Neural cell (in vitro differentiated cells): ENCODE results near the gene TM9SF3. TPM values are rescaled to one million over a fixed set of nuclear protein-coding genes. Genes with fewer than 3 reads are reported as not detected.

Experiments
- H2AFZ ChIP-seq: fragments of 200-600, 300-800 bp; sonication (generic), shearing (Covaris generic); 2 replicates; pipeline ENCODE4 v1.6.0; 2014; ENCODE audit warnings: low read depth, mild to moderate bottlenecking, antibody characterized with exemption, low read length, moderate library complexity
- H3F3A ChIP-seq: fragments of 200-600 bp; shearing (Covaris generic); 2 replicates; pipeline ENCODE4 v1.6.1; 2016; ENCODE audit warnings: mild to moderate bottlenecking, moderate library complexity, mixed read lengths, antibody characterized with exemption, low read length; ENCODE audit not compliant: insufficient read depth, poor library complexity, severe bottlenecking
- H3K27ac ChIP-seq: fragments of 200-600, 300-800 bp; sonication (generic), shearing (Covaris generic); 2 replicates; pipeline ENCODE4 v1.5.1; 2014; ENCODE audit warnings: mild to moderate bottlenecking, low read length, moderate library complexity
- H3K27me3 ChIP-seq: fragments of 300-800, 200-600 bp; sonication (generic), shearing (Covaris generic); 2 replicates; pipeline ENCODE4 v1.6.0; 2014; ENCODE audit warnings: mild to moderate bottlenecking, low read depth, low read length, moderate library complexity; ENCODE audit not compliant: insufficient read depth
- H3K36me3 ChIP-seq: fragments of 300-800, 200-600 bp; sonication (generic), shearing (Covaris generic); 2 replicates; pipeline ENCODE4 v1.5.1; 2014; ENCODE audit warnings: mild to moderate bottlenecking, antibody characterized with exemption, low read length, moderate library complexity; ENCODE audit not compliant: insufficient read depth
- H3K4me2 ChIP-seq: fragments of 300-800, 200-600 bp; sonication (generic), shearing (Covaris generic); 2 replicates; pipeline ENCODE4 v1.6.0; 2014; ENCODE audit warnings: mild to moderate bottlenecking, low read length
- H3K4me3 ChIP-seq: fragments of 300-800, 200-600 bp; sonication (generic), shearing (Covaris generic); 2 replicates; pipeline ENCODE4 v1.5.1; 2014; ENCODE audit warnings: mild to moderate bottlenecking, low read length, moderate library complexity
- H3K79me2 ChIP-seq: fragments of 200-600 bp; shearing (Covaris generic); replicated peaks from 2 replicates; pipeline ENCODE4 v1.6.0; 2014; ENCODE audit warnings: mild to moderate bottlenecking, low read length, moderate library complexity; ENCODE audit not compliant: insufficient read depth
- H3K9ac ChIP-seq: fragments of 300-800, 200-600 bp; sonication (generic), shearing (Covaris generic); 2 replicates; pipeline ENCODE4 v1.6.1; 2016; ENCODE audit warnings: mild to moderate bottlenecking, low read length, mixed read lengths
- H3K9me2 ChIP-seq: fragments of 200-600 bp; shearing (Covaris generic); 2 replicates; pipeline ENCODE4 v1.6.1; 2016; ENCODE audit warnings: mild to moderate bottlenecking, low read length, mixed read lengths; ENCODE audit not compliant: insufficient read depth
- H3K9me3 ChIP-seq: fragments of 200-600, 300-800 bp; sonication (generic), shearing (Covaris generic); 2 replicates; pipeline ENCODE4 v1.6.1; 2016; ENCODE audit warnings: mild to moderate bottlenecking, mixed run types, low read length, moderate library complexity, mixed read lengths
- H4K20me1 ChIP-seq: fragments of 200-600 bp; shearing (Covaris generic); 2 replicates; pipeline ENCODE4 v1.6.1; 2016; ENCODE audit warnings: mild to moderate bottlenecking, mixed run types; ENCODE audit not compliant: insufficient read depth
- EP300 ChIP-seq: fragments of 450-650 bp; conservative IDR thresholded peaks from 2 replicates; pipeline ENCODE4 v1.6.1; 2014; ENCODE audit warnings: antibody characterized with exemption, mild to moderate bottlenecking, moderate library complexity; ENCODE audit not compliant: poor library complexity, severe bottlenecking
- EZH2 ChIP-seq: fragments of 200-600, 300-800 bp; shearing (Covaris generic), sonication (generic); IDR thresholded peaks from 2 replicates; pipeline ENCODE4 v1.6.1; 2014; ENCODE audit warnings: antibody characterized with exemption, low read length, borderline replicate concordance, mild to moderate bottlenecking; ENCODE audit not compliant: insufficient read depth, poor library complexity, severe bottlenecking
- MXI1 ChIP-seq: fragments of 450-650 bp; conservative IDR thresholded peaks from 2 replicates; pipeline ENCODE4 v1.6.1; 2014; ENCODE audit warnings: antibody characterized with exemption, mild to moderate bottlenecking; ENCODE audit not compliant: poor library complexity, severe bottlenecking
- POLR2AphosphoS5 ChIP-seq: IDR thresholded peaks from 2 replicates; pipeline ENCODE4 v1.6.1; 2012
- RAD21 ChIP-seq: fragments of 450-650 bp; conservative IDR thresholded peaks from 2 replicates; pipeline ENCODE4 v1.6.1; 2014; ENCODE audit warnings: antibody characterized with exemption, mild to moderate bottlenecking, moderate library complexity
- REST ChIP-seq: IDR thresholded peaks from 2 replicates; pipeline ENCODE4 v1.6.1; 2012; ENCODE audit warnings: borderline replicate concordance
- SMC3 ChIP-seq: fragments of 450-650 bp; conservative IDR thresholded peaks from 2 replicates; pipeline ENCODE4 v1.6.1; 2014; ENCODE audit warnings: antibody characterized with exemption, mild to moderate bottlenecking, moderate library complexity; ENCODE audit not compliant: poor library complexity
- TAF1 ChIP-seq: IDR thresholded peaks from 2 replicates; pipeline ENCODE4 v1.6.1; 2012; ENCODE audit warnings: low read depth
- polyA plus RNA-seq: library from polyadenylated mRNA; depleted of rRNA; stranded (reverse); fragments of >200 nt; gene quantifications from 2 replicates; pipeline ENCODE4 v1.2.3, GENCODE V29; 2014
- TF ChIP-seq, protein P1 (sequence below): fragments of 450-650 bp; IDR thresholded peaks from 2 replicates; pipeline ENCODE4 v1.5.1; 2014; ENCODE audit warnings: antibody characterized with exemption, mild to moderate bottlenecking, moderate library complexity; ENCODE audit not compliant: poor library complexity, severe bottlenecking

TM9SF3 gene
- polyA plus RNA-seq, 1 donor from 2014 or later, result 66.4 TPM

DNA sequence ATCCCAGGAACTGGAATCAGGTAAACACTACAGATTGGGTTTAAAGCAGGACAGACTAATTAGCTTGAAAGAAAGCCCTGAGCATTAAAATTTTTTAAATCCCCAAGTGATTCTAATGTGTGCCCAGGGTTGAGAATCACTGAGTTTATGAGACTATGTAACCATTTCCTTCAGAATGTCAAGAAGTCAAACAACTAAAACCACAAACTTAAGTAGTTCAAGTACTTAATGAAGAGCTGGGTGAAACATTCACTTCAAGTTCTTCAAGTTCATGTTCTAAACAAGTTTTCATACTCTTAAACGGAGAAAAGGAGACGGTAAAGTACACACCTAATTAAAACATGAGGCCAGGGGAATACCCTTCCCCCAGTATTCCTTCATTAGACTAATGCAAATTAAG, 44.9 kb downstream of the TM9SF3 start:
- Histone ChIP-seq H3K36me3 (peaks cover 7% of the 10 kb centered on the region), H3K79me2 (no peaks in the 10 kb centered on the region), H3K4me3 (no peak overlapping the region)

DNA sequence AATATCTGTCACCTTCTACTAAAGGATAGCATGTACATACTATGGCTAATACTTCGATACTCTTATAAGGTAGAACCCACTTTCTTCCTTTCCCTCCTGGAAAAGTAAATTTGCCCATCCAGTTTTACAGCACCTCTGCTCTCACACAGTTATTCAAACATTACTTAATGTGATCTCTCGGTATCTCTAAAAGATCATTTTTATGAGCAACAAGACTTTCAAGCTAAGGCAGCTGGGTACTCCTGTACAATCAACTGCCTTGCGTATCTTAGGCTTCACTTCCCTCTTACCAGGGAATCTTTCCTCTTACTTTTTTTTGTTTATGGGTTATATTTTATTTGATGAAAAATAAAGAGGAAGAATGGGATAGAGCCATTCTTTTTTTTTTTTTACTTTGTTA, 46.6 kb downstream of the TM9SF3 start:
- no peaks in the 10 kb centered on the region for H3K9me2 ChIP-seq
- TF ChIP-seq, protein P1, sequence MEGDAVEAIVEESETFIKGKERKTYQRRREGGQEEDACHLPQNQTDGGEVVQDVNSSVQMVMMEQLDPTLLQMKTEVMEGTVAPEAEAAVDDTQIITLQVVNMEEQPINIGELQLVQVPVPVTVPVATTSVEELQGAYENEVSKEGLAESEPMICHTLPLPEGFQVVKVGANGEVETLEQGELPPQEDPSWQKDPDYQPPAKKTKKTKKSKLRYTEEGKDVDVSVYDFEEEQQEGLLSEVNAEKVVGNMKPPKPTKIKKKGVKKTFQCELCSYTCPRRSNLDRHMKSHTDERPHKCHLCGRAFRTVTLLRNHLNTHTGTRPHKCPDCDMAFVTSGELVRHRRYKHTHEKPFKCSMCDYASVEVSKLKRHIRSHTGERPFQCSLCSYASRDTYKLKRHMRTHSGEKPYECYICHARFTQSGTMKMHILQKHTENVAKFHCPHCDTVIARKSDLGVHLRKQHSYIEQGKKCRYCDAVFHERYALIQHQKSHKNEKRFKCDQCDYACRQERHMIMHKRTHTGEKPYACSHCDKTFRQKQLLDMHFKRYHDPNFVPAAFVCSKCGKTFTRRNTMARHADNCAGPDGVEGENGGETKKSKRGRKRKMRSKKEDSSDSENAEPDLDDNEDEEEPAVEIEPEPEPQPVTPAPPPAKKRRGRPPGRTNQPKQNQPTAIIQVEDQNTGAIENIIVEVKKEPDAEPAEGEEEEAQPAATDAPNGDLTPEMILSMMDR, result no peak
- TF ChIP-seq EP300, result no peak
- H3K4me2 ChIP-seq, result no peak overlapping the region
- H4K20me1 ChIP-seq, result no peaks in the 10 kb centered on the region
- no peak overlapping the region for H3K27ac ChIP-seq
- H3K9me3 ChIP-seq, result peaks cover 4% of the 10 kb centered on the region
- H3F3A ChIP-seq, result no peaks in the 10 kb centered on the region
- H3K27me3 ChIP-seq, result no peaks in the 10 kb centered on the region
- H2AFZ ChIP-seq, result no peak overlapping the region
- no peak overlapping the region for H3K9ac ChIP-seq
- H3K36me3 ChIP-seq, result no peaks in the 10 kb centered on the region
- no peaks in the 10 kb centered on the region for H3K79me2 ChIP-seq
- no peak overlapping the region for H3K4me3 ChIP-seq

More for the DNA sequence above, 44.9 kb downstream of the TM9SF3 start:
- no peaks in the 10 kb centered on the region for H3K27me3 ChIP-seq
- H2AFZ ChIP-seq, result no peak overlapping the region
- H3K9me3 ChIP-seq, result peaks cover 4% of the 10 kb centered on the region
- no peak overlapping the region for H3K9ac ChIP-seq
- H3F3A ChIP-seq, result no peaks in the 10 kb centered on the region
- H3K4me2 ChIP-seq, result no peak overlapping the region
- H3K9me2 ChIP-seq, result no peaks in the 10 kb centered on the region
- TF ChIP-seq RAD21, result no peak
- no peak for TF ChIP-seq EP300
- TF ChIP-seq, protein P1, result no peak
- no peak for TF ChIP-seq MXI1
- no peak for TF ChIP-seq REST
- no peak for TF ChIP-seq POLR2AphosphoS5
- TF ChIP-seq SMC3, result no peak
- no peak for TF ChIP-seq TAF1
- TF ChIP-seq EZH2, result no peak
- H3K27ac ChIP-seq, result no peak overlapping the region
- no peaks in the 10 kb centered on the region for H4K20me1 ChIP-seq
